Activated naive CD4-positive, alpha-beta T cell treated with anti-CD3 and anti-CD28 coated beads, Interleukin-2, amount 50 U/mL, for 24 hours (primary cell): ENCODE results near the gene EDEM1.

ENCODE experiments used
- H3K27ac Mint-ChIP-seq: one replicate; pipeline ENCODE4 v1.8.0; 2021; ENCODE audit warnings: mild to moderate bottlenecking, mixed read lengths
- H3K27me3 Mint-ChIP-seq: one replicate; pipeline ENCODE4 v1.8.0; 2021; ENCODE audit warnings: mixed read lengths
- H3K36me3 Mint-ChIP-seq: one replicate; pipeline ENCODE4 v1.8.0; 2021; ENCODE audit warnings: mixed read lengths
- H3K4me1 Mint-ChIP-seq: one replicate; pipeline ENCODE4 v1.8.0; 2021; ENCODE audit warnings: mixed read lengths
- H3K4me3 Mint-ChIP-seq: one replicate; pipeline ENCODE4 v1.8.0; 2021; ENCODE audit warnings: mild to moderate bottlenecking, mixed read lengths
- H3K9me3 Mint-ChIP-seq: one replicate; pipeline ENCODE4 v1.8.0; 2021; ENCODE audit warnings: mixed read lengths

The EDEM1 gene

GRCh38 chr3:5255404-5256344 lies 68.2 kb downstream of the EDEM1 start:
- H3K9me3 Mint-ChIP-seq, result no peaks in the 10 kb centered on the region
- no peak overlapping the region for H3K27ac Mint-ChIP-seq
- H3K36me3 Mint-ChIP-seq, result no peaks in the 10 kb centered on the region
- H3K4me3 Mint-ChIP-seq, result no peak overlapping the region
- H3K27me3 Mint-ChIP-seq, result no peaks in the 10 kb centered on the region
- peaks cover 4% of the 10 kb centered on the region for H3K4me1 Mint-ChIP-seq

- Mint-ChIP-seq H3K36me3 (no peaks in the 10 kb centered on the region), H3K27ac (no peak overlapping the region), H3K4me1 (peaks cover 12% of the 10 kb centered on the region), H3K9me3 (no peaks in the 10 kb centered on the region), H3K27me3 (no peaks in the 10 kb centered on the region), H3K4me3 (no peak overlapping the region)
Observed at GRCh38 chr3:5258526-5258925, 71.0 kb downstream of the EDEM1 start.

GRCh38 chr3:5260992-5261501 lies 73.5 kb downstream of the EDEM1 start:
- Mint-ChIP-seq H3K4me3 (no peak overlapping the region), H3K9me3 (no peaks in the 10 kb centered on the region), H3K27ac (no peak overlapping the region), H3K36me3 (no peaks in the 10 kb centered on the region), H3K27me3 (no peaks in the 10 kb centered on the region), H3K4me1 (peaks cover 12% of the 10 kb centered on the region)

- Mint-ChIP-seq H3K36me3 (no peaks in the 10 kb centered on the region), H3K27me3 (no peaks in the 10 kb centered on the region), H3K4me3 (no peak overlapping the region), H3K27ac (no peak overlapping the region), H3K9me3 (no peaks in the 10 kb centered on the region), H3K4me1 (peaks cover 12% of the 10 kb centered on the region)
Observed at GRCh38 chr3:5262507-5262906, 75.0 kb downstream of the EDEM1 start.

- no peaks in the 10 kb centered on the region for H3K27me3 Mint-ChIP-seq
Observed at GRCh38 chr3:5264093-5264600, 76.6 kb downstream of the EDEM1 start.

GRCh38 chr3:5264896-5265770 lies 77.6 kb downstream of the EDEM1 start:
- Mint-ChIP-seq H3K27ac (no peak overlapping the region), H3K27me3 (no peaks in the 10 kb centered on the region), H3K4me1 (peaks cover 12% of the 10 kb centered on the region), H3K36me3 (no peaks in the 10 kb centered on the region), H3K9me3 (no peaks in the 10 kb centered on the region), H3K4me3 (no peak overlapping the region)

More at GRCh38 chr3:5264093-5264600, 76.6 kb downstream of the EDEM1 start:
- H3K9me3 Mint-ChIP-seq, result no peaks in the 10 kb centered on the region
- no peak overlapping the region for H3K27ac Mint-ChIP-seq
- no peak overlapping the region for H3K4me3 Mint-ChIP-seq
- H3K4me1 Mint-ChIP-seq, result peaks cover 12% of the 10 kb centered on the region
- H3K36me3 Mint-ChIP-seq, result no peaks in the 10 kb centered on the region

GRCh38 chr3:5267252-5267651 lies 79.7 kb downstream of the EDEM1 start:
- no peaks in the 10 kb centered on the region for H3K36me3 Mint-ChIP-seq
- H3K4me1 Mint-ChIP-seq, result no peaks in the 10 kb centered on the region
- H3K9me3 Mint-ChIP-seq, result no peaks in the 10 kb centered on the region
- H3K27ac Mint-ChIP-seq, result no peak overlapping the region
- no peaks in the 10 kb centered on the region for H3K27me3 Mint-ChIP-seq
- no peak overlapping the region for H3K4me3 Mint-ChIP-seq

- H3K4me1 Mint-ChIP-seq, result no peaks in the 10 kb centered on the region
- no peaks in the 10 kb centered on the region for H3K9me3 Mint-ChIP-seq
- H3K27me3 Mint-ChIP-seq, result no peaks in the 10 kb centered on the region
- no peaks in the 10 kb centered on the region for H3K36me3 Mint-ChIP-seq
- H3K27ac Mint-ChIP-seq, result no peak overlapping the region
- H3K4me3 Mint-ChIP-seq, result no peak overlapping the region
Observed at GRCh38 chr3:5267889-5268288, 80.4 kb downstream of the EDEM1 start.
